ENCODE results near the gene TBC1D26.
"Not testable (repeated sequence)": the region's sequence is repeated elsewhere in the genome, so short reads cannot be mapped to it uniquely, and the experiment has no call there.

Gene TBC1D26

GRCh38 chr17:15731900-15732299 lies at the start of gene TBC1D26:
Gene TBC1D26, plus strand, starts transcription at chr17:15732283. Its CDS starts 3,066 bp downstream, at chr17:15735349.
- not testable (repeated sequence) for DNase-seq

GRCh38 chr17:15683135-15683534 lies 48.9 kb upstream of the TBC1D26 start:
- peak; percentile 24 for DNase-seq

GRCh38 chr17:15683824-15684478 lies 48.1 kb upstream of the TBC1D26 start, which contains the start of gene TRIM16:
Gene TRIM16, minus strand, starts transcription at chr17:15684311. Its CDS starts 32,702 bp downstream, at chr17:15651609.
- DNase-seq: peak; percentile 82

- DNase-seq: not testable (repeated sequence)
Measured at GRCh38 chr17:15687494-15687893, 44.6 kb upstream of the TBC1D26 start.

- DNase-seq: not testable (repeated sequence)
Measured at GRCh38 chr17:15698967-15699366, 33.1 kb upstream of the TBC1D26 start.

- DNase-seq: peak; percentile 99
Measured at GRCh38 chr17:15699413-15699924, 32.6 kb upstream of the TBC1D26 start, which contains the start of gene ZNF286A. Gene ZNF286A, plus strand, starts transcription at chr17:15699752. Its CDS starts 578 bp downstream, at chr17:15700330.

- not testable (repeated sequence) for DNase-seq
Measured at GRCh38 chr17:15699937-15700336, 32.1 kb upstream of the TBC1D26 start.

GRCh38 chr17:15704239-15704638 lies 27.8 kb upstream of the TBC1D26 start:
- not testable (repeated sequence) for DNase-seq

- DNase-seq: not testable (repeated sequence)
Measured at GRCh38 chr17:15704813-15705212, 27.3 kb upstream of the TBC1D26 start.

- DNase-seq: not testable (repeated sequence)
Measured at GRCh38 chr17:15708879-15709278, 23.2 kb upstream of the TBC1D26 start.

GRCh38 chr17:15716601-15717563 lies 15.2 kb upstream of the TBC1D26 start:
- not testable (repeated sequence) for DNase-seq

GRCh38 chr17:15730535-15730934 lies 1.5 kb upstream of the TBC1D26 start:
- DNase-seq: not testable (repeated sequence)

- not testable (repeated sequence) for DNase-seq
Measured at GRCh38 chr17:15733174-15733789, 1.2 kb downstream of the TBC1D26 start.

- DNase-seq: not testable (repeated sequence)
Measured at GRCh38 chr17:15736578-15736977, 4.5 kb downstream of the TBC1D26 start.

GRCh38 chr17:15738066-15738465 lies 6.0 kb downstream of the TBC1D26 start:
- no peak for DNase-seq

GRCh38 chr17:15739259-15739658 lies 7.2 kb downstream of the TBC1D26 start:
- DNase-seq: not testable (repeated sequence)

- not testable (repeated sequence) for DNase-seq
Measured at GRCh38 chr17:15740041-15740440, 8.0 kb downstream of the TBC1D26 start.

- no peak for DNase-seq
Measured at GRCh38 chr17:15740570-15741120, 8.6 kb downstream of the TBC1D26 start.

- DNase-seq: no peak
Measured at GRCh38 chr17:15741624-15742023, 9.5 kb downstream of the TBC1D26 start.

- DNase-seq: no peak
Measured at GRCh38 chr17:15742051-15742795, 10.1 kb downstream of the TBC1D26 start.

- no peak for DNase-seq
Measured at GRCh38 chr17:15742921-15743320, 10.8 kb downstream of the TBC1D26 start.
